ENCODE measurements around the gene CAB39L.

CAB39L gene

GRCh38 chr13:49371943-49372613 lies 71.8 kb downstream of the CAB39L start:
- no peaks in the 10 kb centered on the region for H3K27me3 ChIP-seq
- H3K4me3 ChIP-seq (ENCODE audit: low read depth, low read length) = no peak overlapping the region
- H3K4me1 ChIP-seq = peaks cover 2% of the 10 kb centered on the region; the same call in 1 of the 2 replicates
- no peaks in the 10 kb centered on the region for H3K9me3 ChIP-seq
- no peak for TF ChIP-seq CTCF (IDR thresholded peaks at IDR 0.05; ENCODE audit: low read depth, low read length)
- no peak for DNase-seq
- no peaks in the 10 kb centered on the region for H3K36me3 ChIP-seq

GRCh38 chr13:49370371-49370770 lies 73.5 kb downstream of the CAB39L start:
- H3K27me3 ChIP-seq = no peaks in the 10 kb centered on the region
- DNase-seq = no peak
- H3K9me3 ChIP-seq = no peaks in the 10 kb centered on the region
- TF ChIP-seq CTCF (IDR thresholded peaks at IDR 0.05; ENCODE audit: low read depth, low read length) = no peak
- no peaks in the 10 kb centered on the region for H3K36me3 ChIP-seq
- peaks cover 2% of the 10 kb centered on the region; the same call in 1 of the 2 replicates for H3K4me1 ChIP-seq
- H3K4me3 ChIP-seq (ENCODE audit: low read depth, low read length) = no peak overlapping the region

- Histone ChIP-seq H3K4me1 (peaks cover 2% of the 10 kb centered on the region; the same call in 1 of the 2 replicates), H3K36me3 (no peaks in the 10 kb centered on the region), H3K27me3 (no peaks in the 10 kb centered on the region), H3K4me3 (ENCODE audit: low read depth, low read length) (no peak overlapping the region), H3K9me3 (no peaks in the 10 kb centered on the region)
- no peak for DNase-seq
- no peak for TF ChIP-seq CTCF (IDR thresholded peaks at IDR 0.05; ENCODE audit: low read depth, low read length)
Measured at GRCh38 chr13:49369866-49370265, 74.0 kb downstream of the CAB39L start.

- no peaks in the 10 kb centered on the region for H3K4me1 ChIP-seq
- TF ChIP-seq CTCF (IDR thresholded peaks at IDR 0.05; ENCODE audit: low read depth, low read length) = no peak
- no peaks in the 10 kb centered on the region for H3K36me3 ChIP-seq
- H3K4me3 ChIP-seq (ENCODE audit: low read depth, low read length) = no peak overlapping the region
- H3K9me3 ChIP-seq = no peaks in the 10 kb centered on the region
- no peak for DNase-seq
- H3K27me3 ChIP-seq = no peaks in the 10 kb centered on the region
Measured at GRCh38 chr13:49368688-49369087, 75.2 kb downstream of the CAB39L start.

GRCh38 chr13:49367640-49368422 lies 76.0 kb downstream of the CAB39L start:
- H3K4me1 ChIP-seq = no peaks in the 10 kb centered on the region
- no peak for DNase-seq
- H3K36me3 ChIP-seq = no peaks in the 10 kb centered on the region
- H3K27me3 ChIP-seq = no peaks in the 10 kb centered on the region
- TF ChIP-seq CTCF (IDR thresholded peaks at IDR 0.05; ENCODE audit: low read depth, low read length) = no peak
- no peak overlapping the region for H3K4me3 ChIP-seq (ENCODE audit: low read depth, low read length)
- no peaks in the 10 kb centered on the region for H3K9me3 ChIP-seq

GRCh38 chr13:49366841-49367240 lies 77.0 kb downstream of the CAB39L start:
- H3K36me3 ChIP-seq = no peaks in the 10 kb centered on the region

More at GRCh38 chr13:49366841-49367240, 77.0 kb downstream of the CAB39L start:
- Histone ChIP-seq H3K4me1 (no peaks in the 10 kb centered on the region), H3K9me3 (no peaks in the 10 kb centered on the region), H3K4me3 (ENCODE audit: low read depth, low read length) (no peak overlapping the region), H3K27me3 (no peaks in the 10 kb centered on the region)
- no peak for TF ChIP-seq CTCF (IDR thresholded peaks at IDR 0.05; ENCODE audit: low read depth, low read length)
- no peak for DNase-seq

Measured in BE2C (cell line).